Progenitor cell of endocrine pancreas (in vitro differentiated cells): Measurements from ENCODE around the gene NRP2. TPM values are rescaled to one million over a fixed set of nuclear protein-coding genes. Genes with fewer than 3 reads are reported as not detected.

Source experiments
- DNase-seq: peaks from one replicate; pipeline ENCODE4 v3.0.0; 2021; ENCODE audit warnings: low spot score; ENCODE audit not compliant: unreplicated experiment
- H3K27ac Mint-ChIP-seq: 2 replicates; pipeline ENCODE4 v1.8.0; 2021; ENCODE audit warnings: mild to moderate bottlenecking, moderate library complexity, mixed read lengths
- H3K27me3 Mint-ChIP-seq: 2 replicates; pipeline ENCODE4 v1.8.0; 2021; ENCODE audit warnings: mixed read lengths
- H3K36me3 Mint-ChIP-seq: 2 replicates; pipeline ENCODE4 v1.8.0; 2022; ENCODE audit warnings: mixed read lengths; ENCODE audit not compliant: insufficient read depth
- H3K4me1 Mint-ChIP-seq: 2 replicates; pipeline ENCODE4 v1.8.0; 2021; ENCODE audit warnings: low read depth, mixed read lengths
- H3K4me3 Mint-ChIP-seq: 2 replicates; pipeline ENCODE4 v1.8.0; 2021; ENCODE audit warnings: low read depth, mild to moderate bottlenecking, moderate library complexity, mixed read lengths
- H3K9me3 Mint-ChIP-seq: 2 replicates; pipeline ENCODE4 v1.8.0; 2021; ENCODE audit warnings: low read depth, mixed read lengths
- total RNA-seq: library from RNA; stranded (reverse); gene quantifications from 2 replicates; pipeline ENCODE4 v1.2.1, GENCODE V29; 2021
- TF ChIP-seq, protein P1 (sequence below): fragments of 200-600 bp; sonication (generic); IDR thresholded peaks from one replicate; pipeline ENCODE4 v1.5.0; 2021; ENCODE audit warnings: antibody characterized with exemption, mild to moderate bottlenecking; ENCODE audit not compliant: unreplicated experiment

Gene NRP2
- total RNA-seq, 1 donor from 2014 or later, result 6.3 TPM

DNA sequence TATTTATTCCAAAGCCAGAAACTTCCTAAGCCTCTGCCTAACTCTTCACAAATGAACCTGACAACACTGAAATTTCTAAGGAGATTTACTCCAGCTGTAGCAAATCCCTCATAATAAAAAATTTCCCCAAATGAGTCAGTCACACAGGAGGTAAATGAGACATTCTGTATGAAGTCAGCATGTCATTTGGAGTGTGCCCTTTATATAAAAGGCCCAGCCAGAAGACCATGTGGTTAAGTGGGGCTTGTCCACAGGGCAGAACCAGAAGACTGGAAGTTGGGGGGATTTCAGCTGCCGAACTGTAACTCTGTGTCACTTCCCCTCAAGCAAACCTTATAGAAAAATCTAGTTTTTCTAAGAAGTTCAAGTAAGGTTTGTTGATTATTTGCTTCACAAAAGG is 30.2 kb downstream of the NRP2 start:
- peaks cover 11% of the 10 kb centered on the region for H3K4me1 Mint-ChIP-seq

DNA sequence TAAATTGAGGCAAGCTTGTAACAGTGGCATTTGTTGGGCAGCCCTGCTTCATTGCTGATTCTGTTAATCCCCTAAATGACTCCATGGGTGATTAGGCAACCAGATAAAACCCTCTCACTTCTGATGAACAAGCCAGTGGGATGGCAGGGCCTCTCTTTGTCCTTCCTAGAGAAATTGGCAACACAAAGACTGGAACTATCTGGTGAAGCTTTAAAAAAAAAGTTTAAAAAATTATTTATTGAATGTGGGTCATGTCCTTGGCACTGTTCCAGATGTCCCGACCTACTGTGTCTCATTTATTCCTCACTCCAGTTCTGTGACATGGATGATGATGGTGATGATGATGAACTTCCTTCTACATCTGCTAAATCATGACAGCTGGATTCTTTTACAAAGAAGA is 30.8 kb downstream of the NRP2 start:
- no peak for DNase-seq
- no peaks in the 10 kb centered on the region for H3K36me3 Mint-ChIP-seq

More for the DNA sequence above, 30.2 kb downstream of the NRP2 start:
- Mint-ChIP-seq H3K36me3 (no peaks in the 10 kb centered on the region), H3K4me3 (no peak overlapping the region), H3K27me3 (peaks cover 16% of the 10 kb centered on the region), H3K27ac (no peak overlapping the region), H3K9me3 (no peaks in the 10 kb centered on the region)
- TF ChIP-seq, protein P1, sequence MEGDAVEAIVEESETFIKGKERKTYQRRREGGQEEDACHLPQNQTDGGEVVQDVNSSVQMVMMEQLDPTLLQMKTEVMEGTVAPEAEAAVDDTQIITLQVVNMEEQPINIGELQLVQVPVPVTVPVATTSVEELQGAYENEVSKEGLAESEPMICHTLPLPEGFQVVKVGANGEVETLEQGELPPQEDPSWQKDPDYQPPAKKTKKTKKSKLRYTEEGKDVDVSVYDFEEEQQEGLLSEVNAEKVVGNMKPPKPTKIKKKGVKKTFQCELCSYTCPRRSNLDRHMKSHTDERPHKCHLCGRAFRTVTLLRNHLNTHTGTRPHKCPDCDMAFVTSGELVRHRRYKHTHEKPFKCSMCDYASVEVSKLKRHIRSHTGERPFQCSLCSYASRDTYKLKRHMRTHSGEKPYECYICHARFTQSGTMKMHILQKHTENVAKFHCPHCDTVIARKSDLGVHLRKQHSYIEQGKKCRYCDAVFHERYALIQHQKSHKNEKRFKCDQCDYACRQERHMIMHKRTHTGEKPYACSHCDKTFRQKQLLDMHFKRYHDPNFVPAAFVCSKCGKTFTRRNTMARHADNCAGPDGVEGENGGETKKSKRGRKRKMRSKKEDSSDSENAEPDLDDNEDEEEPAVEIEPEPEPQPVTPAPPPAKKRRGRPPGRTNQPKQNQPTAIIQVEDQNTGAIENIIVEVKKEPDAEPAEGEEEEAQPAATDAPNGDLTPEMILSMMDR, result no peak
- DNase-seq, result no peak

DNA sequence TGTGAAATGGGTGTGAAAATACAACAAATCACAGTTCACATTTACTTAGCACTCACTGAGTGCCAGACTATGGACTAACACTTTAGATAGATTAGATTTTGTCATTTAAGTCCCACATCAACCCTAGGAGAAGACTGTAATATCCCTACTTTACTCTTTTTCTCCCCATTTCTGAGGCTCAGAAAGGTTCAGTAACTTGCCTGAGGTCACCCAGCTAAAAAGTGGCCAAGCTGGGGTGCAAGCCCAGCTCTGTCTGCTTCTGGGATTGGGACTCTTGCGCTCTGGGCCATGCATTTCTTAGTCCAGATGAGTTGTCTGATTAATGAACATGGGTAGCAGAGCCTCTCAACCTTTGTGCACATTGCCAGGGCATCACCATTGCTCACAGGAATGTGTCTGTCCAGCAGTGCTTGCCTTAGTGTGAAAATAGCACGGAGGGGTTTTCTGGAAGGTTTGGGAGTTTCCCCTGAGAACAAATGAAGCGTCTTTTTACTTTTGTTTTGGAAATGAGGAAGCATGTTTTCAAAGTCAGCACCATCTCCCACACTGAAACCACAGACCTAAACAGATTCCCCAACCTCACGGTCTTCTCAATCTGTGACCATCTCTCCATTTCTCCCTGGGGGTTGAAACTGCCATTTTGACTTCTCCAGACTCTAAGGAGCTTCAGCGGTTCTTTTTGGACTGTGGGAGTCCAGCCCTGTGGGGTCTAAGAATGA is 31.9 kb downstream of the NRP2 start:
- Mint-ChIP-seq H3K4me1 (peaks cover 16% of the 10 kb centered on the region), H3K27me3 (peaks cover 23% of the 10 kb centered on the region), H3K27ac (no peak overlapping the region), H3K4me3 (no peak overlapping the region), H3K9me3 (no peaks in the 10 kb centered on the region), H3K36me3 (no peaks in the 10 kb centered on the region)
- TF ChIP-seq, protein P1, result no peak
- DNase-seq, result no peak

More for the DNA sequence above, 30.8 kb downstream of the NRP2 start:
- no peaks in the 10 kb centered on the region for H3K9me3 Mint-ChIP-seq
- H3K27me3 Mint-ChIP-seq, result peaks cover 21% of the 10 kb centered on the region
- no peak overlapping the region for H3K4me3 Mint-ChIP-seq
- no peak overlapping the region for H3K27ac Mint-ChIP-seq
- peaks cover 11% of the 10 kb centered on the region for H3K4me1 Mint-ChIP-seq
- TF ChIP-seq, protein P1, result no peak

DNA sequence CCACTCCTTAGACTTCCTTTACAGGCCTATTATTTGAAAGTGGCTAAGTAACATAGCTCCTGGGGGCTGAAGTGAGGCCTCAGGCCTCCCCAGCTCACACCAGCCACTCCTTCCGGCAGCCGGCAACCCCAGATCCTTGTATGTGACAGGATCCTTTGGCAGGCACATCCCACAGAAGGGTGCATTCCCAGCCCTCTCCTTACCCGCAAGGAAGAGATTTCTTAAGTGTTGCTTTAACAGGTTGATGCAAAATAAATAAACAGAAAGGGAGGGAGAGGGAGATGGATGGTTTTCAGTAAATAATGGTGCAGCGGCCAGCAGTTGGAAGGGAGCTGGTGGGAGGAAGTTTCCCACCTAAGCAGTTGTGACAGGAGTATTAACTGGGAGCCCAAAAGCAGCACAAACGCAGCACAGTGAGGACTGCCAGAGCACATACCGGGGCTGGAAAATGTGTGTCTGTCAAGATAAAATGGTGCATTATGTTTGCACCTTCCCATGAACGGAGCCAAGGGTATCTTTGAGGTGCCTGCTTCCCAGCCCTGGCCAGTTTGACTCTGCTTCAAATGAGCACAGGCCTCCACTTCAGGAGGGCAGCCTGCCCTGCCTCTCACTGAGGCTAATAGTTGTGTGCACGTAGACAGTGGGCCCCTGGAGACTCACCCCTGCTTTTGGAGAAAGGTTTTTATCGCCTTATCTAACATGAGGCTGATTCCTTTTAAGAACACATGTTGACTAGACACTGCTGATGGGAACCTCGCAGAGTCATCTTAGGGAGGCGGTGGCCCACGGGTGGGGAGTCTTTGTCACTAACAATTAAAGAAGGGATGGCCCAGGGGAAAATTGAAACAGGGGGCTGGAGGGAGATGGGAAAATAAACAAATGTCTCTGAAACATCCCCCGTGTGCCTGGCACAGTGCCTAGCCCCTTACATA is 32.8 kb downstream of the NRP2 start:
- TF ChIP-seq, protein P1, result no peak
- Mint-ChIP-seq H3K36me3 (no peaks in the 10 kb centered on the region), H3K4me3 (no peak overlapping the region), H3K27ac (no peak overlapping the region), H3K4me1 (peaks cover 19% of the 10 kb centered on the region), H3K9me3 (no peaks in the 10 kb centered on the region), H3K27me3 (peaks cover 22% of the 10 kb centered on the region)
- DNase-seq, result no peak

DNA sequence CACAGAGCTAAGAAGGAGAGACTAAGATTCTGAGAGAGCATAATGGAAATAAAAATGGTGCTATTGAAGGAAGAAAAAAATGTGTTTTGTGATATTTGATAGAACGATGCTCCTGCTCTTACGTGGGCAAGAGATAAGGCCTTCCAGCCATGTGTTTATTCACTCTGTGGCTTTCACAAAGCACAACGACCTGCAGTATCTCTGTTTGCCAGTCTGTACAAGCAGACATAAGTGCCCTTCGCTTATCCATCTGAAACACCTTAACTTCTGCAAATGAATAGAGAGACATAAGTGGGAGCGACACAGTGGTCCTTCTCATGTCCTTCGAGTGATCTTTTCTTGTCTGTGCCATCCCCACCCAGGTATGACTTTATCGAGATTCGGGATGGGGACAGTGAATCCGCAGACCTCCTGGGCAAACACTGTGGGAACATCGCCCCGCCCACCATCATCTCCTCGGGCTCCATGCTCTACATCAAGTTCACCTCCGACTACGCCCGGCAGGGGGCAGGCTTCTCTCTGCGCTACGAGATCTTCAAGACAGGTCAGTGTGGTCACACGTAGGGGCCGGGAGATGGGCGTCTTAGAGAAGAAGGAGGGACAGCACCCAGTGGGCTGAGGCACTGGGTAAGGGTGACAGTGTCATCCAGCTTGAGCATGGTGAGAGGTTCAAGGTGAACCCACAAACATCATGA is 33.7 kb downstream of the NRP2 start:
- Mint-ChIP-seq H3K27me3 (peaks cover 25% of the 10 kb centered on the region), H3K4me1 (peaks cover 21% of the 10 kb centered on the region), H3K4me3 (no peak overlapping the region), H3K27ac (no peak overlapping the region), H3K9me3 (no peaks in the 10 kb centered on the region), H3K36me3 (no peaks in the 10 kb centered on the region)
- TF ChIP-seq, protein P1, result peak; percentile 26
- DNase-seq, result no peak
